A172 (cell line): Measurements from ENCODE around the gene PCDH10. TPM values are rescaled to one million over a fixed set of nuclear protein-coding genes. Genes with fewer than 3 reads are reported as not detected.
A peak's percentile ranks its signal among the peaks of the same experiment; 100 is the strongest.

Source experiments
- DNase-seq: peaks from one replicate; pipeline ENCODE4 v3.0.0-alpha.2; 2015; ENCODE audit warnings: low spot score
- total RNA-seq: library from RNA; depleted of rRNA; stranded (reverse); fragments of >200 nt; shearing (Covaris generic); gene quantifications from 2 replicates; pipeline ENCODE4 v1.2.3, GENCODE V29; 2014; rRNA removed

Gene PCDH10, protein sequence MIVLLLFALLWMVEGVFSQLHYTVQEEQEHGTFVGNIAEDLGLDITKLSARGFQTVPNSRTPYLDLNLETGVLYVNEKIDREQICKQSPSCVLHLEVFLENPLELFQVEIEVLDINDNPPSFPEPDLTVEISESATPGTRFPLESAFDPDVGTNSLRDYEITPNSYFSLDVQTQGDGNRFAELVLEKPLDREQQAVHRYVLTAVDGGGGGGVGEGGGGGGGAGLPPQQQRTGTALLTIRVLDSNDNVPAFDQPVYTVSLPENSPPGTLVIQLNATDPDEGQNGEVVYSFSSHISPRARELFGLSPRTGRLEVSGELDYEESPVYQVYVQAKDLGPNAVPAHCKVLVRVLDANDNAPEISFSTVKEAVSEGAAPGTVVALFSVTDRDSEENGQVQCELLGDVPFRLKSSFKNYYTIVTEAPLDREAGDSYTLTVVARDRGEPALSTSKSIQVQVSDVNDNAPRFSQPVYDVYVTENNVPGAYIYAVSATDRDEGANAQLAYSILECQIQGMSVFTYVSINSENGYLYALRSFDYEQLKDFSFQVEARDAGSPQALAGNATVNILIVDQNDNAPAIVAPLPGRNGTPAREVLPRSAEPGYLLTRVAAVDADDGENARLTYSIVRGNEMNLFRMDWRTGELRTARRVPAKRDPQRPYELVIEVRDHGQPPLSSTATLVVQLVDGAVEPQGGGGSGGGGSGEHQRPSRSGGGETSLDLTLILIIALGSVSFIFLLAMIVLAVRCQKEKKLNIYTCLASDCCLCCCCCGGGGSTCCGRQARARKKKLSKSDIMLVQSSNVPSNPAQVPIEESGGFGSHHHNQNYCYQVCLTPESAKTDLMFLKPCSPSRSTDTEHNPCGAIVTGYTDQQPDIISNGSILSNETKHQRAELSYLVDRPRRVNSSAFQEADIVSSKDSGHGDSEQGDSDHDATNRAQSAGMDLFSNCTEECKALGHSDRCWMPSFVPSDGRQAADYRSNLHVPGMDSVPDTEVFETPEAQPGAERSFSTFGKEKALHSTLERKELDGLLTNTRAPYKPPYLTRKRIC
- 14.1 and 18.9 TPM in 2 replicates for total RNA-seq

DNA sequence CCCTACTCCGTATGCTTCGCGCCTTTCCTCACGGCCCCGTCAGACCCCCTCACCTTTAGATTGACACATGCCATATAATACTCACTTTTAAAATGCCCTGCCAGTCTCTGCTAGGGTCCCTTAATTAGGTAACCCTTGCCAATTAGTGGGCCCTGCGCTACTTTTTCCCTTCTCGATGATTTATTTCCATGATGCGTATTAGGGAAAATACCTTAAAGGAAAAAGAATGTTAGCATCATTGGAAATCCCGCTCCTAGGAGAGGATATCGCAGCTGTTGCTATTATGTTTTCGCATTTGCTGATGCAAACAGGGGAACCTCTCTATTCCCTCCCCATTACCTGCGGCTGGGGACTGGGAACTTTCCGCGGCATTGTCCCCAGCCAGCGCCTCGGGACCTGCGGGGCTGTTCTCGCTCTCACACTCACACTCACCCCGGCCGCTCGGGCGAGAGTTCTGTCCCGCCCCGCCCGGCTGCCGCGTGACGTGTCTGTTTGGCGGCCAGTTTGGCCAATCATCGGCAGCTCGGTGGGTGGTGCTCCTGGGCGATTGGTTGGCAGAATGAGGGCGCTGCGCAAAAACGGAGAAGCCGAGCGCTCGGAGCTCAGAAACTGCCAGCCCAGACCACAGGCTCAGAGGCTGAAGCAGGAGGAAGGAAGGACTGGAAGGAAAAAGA, at the start of gene PCDH10:
Gene PCDH10 (plus strand): TSS at position 605 of the 674 bp plus-strand sequence. CDS start 847 bp downstream, outside the sequence.
- peak; percentile 83 for DNase-seq

DNA sequence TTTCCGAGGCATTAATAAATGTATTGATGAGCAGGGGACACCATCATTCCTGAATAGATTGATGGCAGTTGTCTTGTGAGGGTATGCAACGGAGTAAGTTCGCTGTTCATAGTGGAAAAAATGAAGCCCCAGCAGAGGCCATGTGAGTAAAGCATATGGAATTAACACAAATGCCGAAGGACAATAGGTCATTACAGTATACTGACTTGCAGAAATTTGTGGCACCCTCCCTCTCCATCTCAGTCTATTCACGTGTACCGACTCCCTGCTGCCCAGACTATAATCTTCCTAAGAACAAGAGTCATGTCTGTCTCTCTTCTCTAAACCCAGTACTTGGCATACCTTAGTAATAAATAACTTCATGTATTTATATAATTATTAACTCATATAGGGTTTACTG, 47.1 kb upstream of the PCDH10 start:
- DNase-seq = no peak

DNA sequence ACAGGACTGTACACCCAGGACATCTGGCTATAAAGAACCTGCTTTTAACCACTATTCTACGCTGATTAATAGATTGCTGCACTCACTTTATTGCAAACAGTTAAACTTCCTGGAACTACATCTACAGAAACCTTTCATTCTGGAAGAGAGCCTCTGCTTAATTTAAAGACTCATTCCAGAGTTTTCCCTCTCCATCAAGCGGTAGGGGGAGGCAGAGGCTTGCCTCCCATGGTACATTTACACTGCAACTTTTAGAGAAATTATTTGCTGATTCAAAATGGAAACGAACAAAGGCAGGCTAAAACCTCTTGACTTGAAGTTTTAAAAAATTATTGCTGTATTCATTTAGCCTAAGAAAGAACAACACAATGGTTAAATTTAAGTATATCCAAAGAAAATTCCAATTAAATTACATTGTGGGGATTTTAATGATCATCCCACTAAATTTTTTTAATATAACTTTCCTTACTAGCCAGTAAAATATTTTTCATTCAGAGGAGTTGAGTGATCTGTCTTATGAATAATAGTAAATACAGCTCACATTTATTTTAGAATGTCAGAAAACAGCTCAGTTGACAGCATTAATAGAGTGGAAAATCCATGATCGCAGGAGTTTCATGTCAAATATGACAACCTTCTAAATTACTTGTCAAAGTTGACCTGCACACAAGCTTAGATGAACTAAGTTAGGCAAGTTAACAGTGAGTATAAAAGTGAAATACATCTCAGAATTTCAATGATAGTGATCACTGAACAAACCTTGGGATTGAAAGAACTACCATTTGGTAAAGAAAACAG, 46.3 kb upstream of the PCDH10 start:
- DNase-seq = no peak

DNA sequence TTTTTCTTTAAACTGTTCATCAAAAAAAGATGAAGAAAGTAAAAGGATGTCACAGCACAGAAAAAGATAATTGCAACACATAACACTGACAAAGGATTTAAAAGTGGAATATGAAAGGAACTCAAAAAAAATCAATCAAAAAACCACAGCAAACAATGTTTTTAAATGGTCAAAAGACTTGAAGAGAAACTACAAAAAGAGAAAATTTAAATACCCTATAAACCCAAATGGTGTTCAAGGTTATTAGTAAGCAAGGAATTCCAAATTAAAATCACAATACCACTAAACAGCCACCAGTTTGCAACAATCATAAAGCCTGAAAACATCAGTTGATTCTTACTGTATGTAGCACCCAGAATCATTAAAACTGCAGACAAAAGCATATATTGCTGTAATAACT, 36.5 kb upstream of the PCDH10 start:
- no peak for DNase-seq

DNA sequence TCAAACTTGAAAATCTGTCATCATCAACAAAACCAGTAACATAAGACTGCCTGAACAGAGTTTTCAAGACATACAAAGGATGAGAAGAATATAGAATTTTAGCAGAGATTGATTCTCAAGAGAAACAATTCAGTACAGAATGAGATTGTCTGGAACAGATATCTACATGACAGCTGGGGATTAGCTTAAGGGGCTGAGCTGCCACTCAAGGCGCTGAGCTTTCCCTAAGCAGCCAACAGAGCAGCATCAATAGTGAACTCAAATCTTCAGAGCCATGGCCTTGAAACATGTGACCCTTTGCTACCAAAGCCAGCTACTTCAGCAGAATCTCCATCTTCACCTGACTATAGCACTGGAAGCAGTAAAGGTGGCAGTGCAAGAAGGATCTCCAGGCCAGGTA, 24.3 kb upstream of the PCDH10 start:
- no peak for DNase-seq

- no peak for DNase-seq
Measured at GRCh38 chr4:133127500-133127899, 21.6 kb upstream of the PCDH10 start.

DNA sequence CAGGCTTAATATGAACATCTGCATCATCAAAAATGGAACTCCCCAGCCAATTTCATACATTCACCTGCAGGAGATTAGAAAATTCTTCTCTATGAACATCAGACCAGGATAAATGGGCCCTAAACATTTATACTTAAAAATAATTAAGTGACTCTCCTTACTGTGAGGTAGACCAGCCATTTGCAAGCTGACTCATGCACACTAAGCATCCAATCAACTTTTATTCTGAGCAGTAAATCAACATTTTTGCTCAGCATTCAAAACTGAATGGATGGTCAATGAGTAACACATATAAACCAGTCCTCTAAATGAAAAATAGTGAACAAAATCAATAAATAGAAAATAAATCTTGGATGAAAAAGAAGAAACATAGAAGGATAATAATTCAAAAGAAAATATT, 19.9 kb upstream of the PCDH10 start:
- DNase-seq = peak; percentile 37

DNA sequence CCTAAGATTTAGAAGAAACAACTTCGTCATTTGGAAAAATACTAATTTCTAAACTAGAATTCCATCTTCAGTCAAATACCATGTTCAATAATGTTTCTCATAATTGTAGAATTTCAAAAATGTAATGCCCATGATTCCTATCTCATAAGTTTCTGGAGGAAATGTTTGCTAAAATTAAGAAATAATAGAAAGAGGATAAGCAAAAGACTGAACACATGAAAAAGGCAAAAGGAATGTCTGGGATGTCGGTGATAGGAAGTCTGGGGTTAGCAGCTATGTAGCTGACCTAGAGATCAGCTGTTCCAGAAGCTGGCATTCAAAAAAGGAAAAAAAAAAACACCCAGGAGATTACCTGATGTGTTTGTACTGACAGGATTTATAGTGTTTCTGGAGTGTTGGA, 18.9 kb upstream of the PCDH10 start:
- DNase-seq = peak; percentile 45

DNA sequence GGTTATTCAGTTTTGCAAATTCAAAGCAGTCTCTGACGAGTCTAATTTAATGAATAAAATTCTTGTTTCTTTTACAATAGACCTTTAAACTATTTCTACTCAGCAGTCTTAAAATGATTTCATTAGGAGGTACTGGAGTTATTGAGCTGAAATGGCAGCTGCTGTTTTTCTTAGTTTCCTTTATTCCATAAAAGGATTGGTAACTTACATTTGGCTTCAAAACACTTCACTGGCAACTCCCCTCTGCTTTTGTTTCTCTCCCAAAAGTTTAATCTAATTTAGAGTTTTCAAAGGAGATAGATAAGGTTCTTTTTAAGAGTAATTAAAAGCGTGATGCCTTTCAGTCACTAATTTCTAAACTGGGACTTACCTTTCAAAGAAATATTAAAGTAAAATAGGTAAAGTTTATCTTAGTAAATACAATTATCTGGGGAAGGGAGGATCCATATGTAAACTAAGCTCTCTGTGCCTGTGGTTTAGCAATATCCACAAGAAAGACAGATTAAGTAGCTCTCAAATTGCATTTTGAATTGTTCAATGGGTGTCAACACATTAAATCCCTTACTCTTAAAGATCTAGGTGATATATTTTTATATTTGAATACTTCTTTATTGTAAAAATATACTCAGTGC, 17.1 kb upstream of the PCDH10 start:
- DNase-seq = no peak

GRCh38 chr4:133136833-133137232, 12.3 kb upstream of the PCDH10 start:
- no peak for DNase-seq

DNA sequence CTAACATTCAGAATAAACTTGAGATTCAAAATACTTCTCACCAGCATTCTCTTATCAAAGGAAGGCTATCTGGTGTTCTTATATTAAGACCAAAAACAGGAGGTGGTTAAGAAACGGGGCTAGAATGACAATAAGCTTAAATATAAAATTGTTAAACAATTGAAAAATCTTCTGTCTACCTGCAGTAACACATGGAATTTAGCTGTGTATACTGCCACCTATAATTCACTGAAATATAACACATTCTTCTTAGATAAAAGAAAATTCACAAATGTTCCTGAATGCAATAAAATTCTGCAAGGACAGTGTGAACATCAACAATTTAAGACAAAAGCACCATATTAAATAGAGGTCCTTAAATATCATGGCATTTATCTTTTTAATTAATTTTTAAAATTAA, 11.5 kb upstream of the PCDH10 start:
- no peak for DNase-seq

GRCh38 chr4:133143775-133144430, 5.2 kb upstream of the PCDH10 start:
- no peak for DNase-seq

DNA sequence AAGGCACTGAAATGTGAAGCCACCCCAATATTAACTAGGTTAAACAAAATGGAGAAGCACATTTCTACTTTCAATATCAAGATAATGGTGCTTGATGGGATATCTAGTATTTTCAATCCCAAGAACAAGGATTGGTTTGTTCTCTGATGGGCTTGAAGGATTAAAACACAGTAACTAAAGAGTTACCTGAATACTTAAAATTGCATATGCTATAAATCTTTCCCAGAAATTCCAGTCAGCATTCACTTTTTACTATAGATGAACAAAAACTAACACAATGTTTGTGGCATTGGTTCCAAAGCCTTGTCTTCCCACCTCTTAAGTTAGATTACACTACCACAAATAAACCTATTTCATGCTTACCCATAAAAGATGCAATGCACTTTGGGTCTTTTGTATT, 3.9 kb upstream of the PCDH10 start:
- DNase-seq = no peak

GRCh38 chr4:133145758-133146573, 3.1 kb upstream of the PCDH10 start:
- no peak for DNase-seq

DNA sequence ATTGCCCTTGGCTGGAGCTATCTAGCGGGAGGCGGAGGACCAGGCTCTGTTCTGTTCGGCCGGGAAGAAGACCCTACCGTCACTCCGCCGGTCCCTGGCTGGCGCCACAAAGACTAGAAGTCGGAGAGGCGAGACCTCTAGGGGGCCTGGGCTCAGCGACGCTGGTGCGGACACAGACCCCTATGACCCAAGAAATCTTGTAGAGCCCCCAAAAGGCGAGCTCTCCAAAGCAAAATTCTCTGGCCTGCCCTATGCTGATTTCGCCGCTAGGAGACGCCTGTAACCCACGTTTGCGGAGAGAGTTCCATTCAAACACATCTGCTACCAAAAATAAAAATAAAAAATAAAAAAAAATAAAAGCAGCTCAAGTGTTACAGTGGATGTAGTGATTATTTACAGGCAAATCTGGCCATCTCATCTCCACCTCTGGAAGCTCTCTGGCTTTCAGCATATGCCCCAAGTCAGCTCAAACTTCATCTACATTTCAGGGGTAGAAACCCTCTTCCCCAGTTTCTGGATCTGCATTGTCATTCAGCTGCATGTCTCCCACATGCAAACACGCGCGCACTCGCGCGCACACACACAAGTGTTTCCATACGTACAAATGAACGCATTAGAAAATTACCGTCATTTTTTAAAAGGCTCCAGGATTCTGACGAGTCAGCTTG, 2.4 kb upstream of the PCDH10 start:
- DNase-seq = peak; percentile 51

GRCh38 chr4:133147286-133147821, 1.7 kb upstream of the PCDH10 start:
- DNase-seq = no peak

DNA sequence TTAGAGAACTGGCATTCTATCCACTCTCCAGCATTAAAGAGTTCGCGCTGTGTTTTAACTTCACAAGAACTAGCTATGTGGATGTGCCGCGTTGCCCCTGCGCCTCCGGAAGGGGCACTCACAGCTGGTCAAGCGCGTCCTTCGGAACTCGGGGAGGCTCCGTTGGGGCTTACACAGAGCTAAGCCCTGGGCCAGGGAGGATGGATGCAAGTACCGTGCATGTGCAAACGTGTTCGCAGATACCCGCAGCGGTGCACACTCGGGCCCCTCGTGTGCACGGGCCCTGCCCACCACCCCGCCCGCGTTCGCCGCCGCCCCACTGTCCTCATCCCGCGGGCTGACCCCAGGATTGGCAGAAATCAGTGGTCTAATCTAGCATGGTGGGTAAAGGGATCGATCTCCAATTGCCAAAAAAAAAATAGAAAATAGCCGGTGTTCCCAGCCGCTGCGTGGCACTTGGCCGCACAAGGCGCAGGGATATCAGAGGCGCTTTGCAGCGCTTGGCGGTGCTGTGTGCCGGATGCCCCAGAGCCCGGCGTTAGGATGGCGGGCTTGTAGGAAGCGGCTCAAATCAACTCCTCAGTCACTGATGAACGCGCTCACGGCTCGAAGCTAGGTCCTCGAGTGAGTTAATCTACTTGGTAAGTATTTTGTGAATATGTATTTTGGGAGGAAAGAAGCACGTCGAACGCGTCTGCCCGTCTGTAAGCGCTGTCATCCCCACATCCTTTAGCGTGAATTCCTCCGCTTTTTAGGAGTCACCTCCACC, 989 bp upstream of the PCDH10 start:
- DNase-seq = peak; percentile 38

GRCh38 chr4:133149364-133149695, 236 bp downstream of the PCDH10 start:
- DNase-seq = no peak
